OCI-LY1 (cell line): ENCODE measurements around the gene PABPC1L.

ENCODE experiments used
- H2AFZ ChIP-seq: fragments of 200-600 bp; sonication (generic), shearing (Covaris generic); 2 replicates; pipeline ENCODE4 v1.6.0; 2014; ENCODE audit warnings: antibody characterized with exemption, mild to moderate bottlenecking, low read length
- H3F3A ChIP-seq: fragments of 200-600 bp; sonication (generic), shearing (Covaris generic); 2 replicates; pipeline ENCODE4 v1.6.0; 2014; ENCODE audit warnings: mild to moderate bottlenecking, antibody characterized with exemption, low read length, moderate library complexity; ENCODE audit not compliant: insufficient read depth
- H3K27ac ChIP-seq: fragments of 200-600 bp; sonication (generic); 2 replicates; pipeline ENCODE4 v1.5.1; 2014; ENCODE audit warnings: low read length, mixed run types, mild to moderate bottlenecking, low read depth; ENCODE audit not compliant: poor library complexity, severe bottlenecking
- H3K27me3 ChIP-seq: fragments of 200-600 bp; sonication (generic); 2 replicates; pipeline ENCODE4 v1.6.0; 2014; ENCODE audit warnings: antibody characterized with exemption, mild to moderate bottlenecking, low read length, moderate library complexity; ENCODE audit not compliant: insufficient read depth
- H3K36me3 ChIP-seq: fragments of 200-600 bp; sonication (generic); 2 replicates; pipeline ENCODE4 v1.6.1; 2014; ENCODE audit warnings: mild to moderate bottlenecking, antibody characterized with exemption, low read length, moderate library complexity, mixed read lengths; ENCODE audit not compliant: insufficient read depth
- H3K4me1 ChIP-seq: fragments of 200-600 bp; sonication (generic); 2 replicates; pipeline ENCODE4 v1.5.1; 2014; ENCODE audit warnings: mild to moderate bottlenecking, low read length, moderate library complexity; ENCODE audit not compliant: insufficient read depth, severe bottlenecking
- H3K4me2 ChIP-seq: fragments of 200-600 bp; sonication (generic), shearing (Covaris generic); 2 replicates; pipeline ENCODE4 v1.6.1; 2014; ENCODE audit warnings: low read length
- H3K4me3 ChIP-seq: fragments of 200-600 bp; sonication (generic); 2 replicates; pipeline ENCODE4 v1.5.1; 2014; ENCODE audit warnings: low read length, low read depth, mild to moderate bottlenecking, mixed read lengths; ENCODE audit not compliant: poor library complexity, severe bottlenecking
- H3K79me2 ChIP-seq: fragments of 200-600 bp; shearing (Covaris generic); 2 replicates; pipeline ENCODE4 v1.6.1; 2016; ENCODE audit warnings: mixed run types, low read length, mixed read lengths; ENCODE audit not compliant: insufficient read depth
- H3K9ac ChIP-seq: fragments of 200-600 bp; sonication (generic), shearing (Covaris generic); 2 replicates; pipeline ENCODE4 v1.6.1; 2014; ENCODE audit warnings: mild to moderate bottlenecking, low read length, mixed read lengths
- H3K9me2 ChIP-seq: fragments of 200-600 bp; sonication (generic), shearing (Covaris generic); 2 replicates; pipeline ENCODE4 v1.6.1; 2014; ENCODE audit warnings: low read depth, mild to moderate bottlenecking, low read length, mixed read lengths
- H3K9me3 ChIP-seq: fragments of 200-600 bp; shearing (Covaris generic); 2 replicates; pipeline ENCODE4 v1.6.1; 2014; ENCODE audit warnings: low read length, mixed read lengths
- H4K20me1 ChIP-seq: fragments of 200-600 bp; sonication (generic), shearing (Covaris generic); 2 replicates; pipeline ENCODE4 v1.6.0; 2016; ENCODE audit warnings: mild to moderate bottlenecking, low read length; ENCODE audit not compliant: insufficient read depth
- EZH2 ChIP-seq: fragments of 200-600 bp; sonication (generic), shearing (Covaris generic); IDR thresholded peaks from 2 replicates; pipeline ENCODE4 v1.8.0; 2017; ENCODE audit warnings: borderline replicate concordance, mixed run types, mild to moderate bottlenecking, antibody characterized with exemption, low read length, moderate library complexity, mixed read lengths
- TF ChIP-seq, protein P1 (sequence below): fragments of 200-600 bp; sonication (generic), shearing (Covaris generic); IDR thresholded peaks from 2 replicates; pipeline ENCODE4 v1.5.1; 2017; ENCODE audit warnings: mild to moderate bottlenecking, antibody characterized with exemption, low read length, moderate library complexity, mixed read lengths

PABPC1L gene

DNA sequence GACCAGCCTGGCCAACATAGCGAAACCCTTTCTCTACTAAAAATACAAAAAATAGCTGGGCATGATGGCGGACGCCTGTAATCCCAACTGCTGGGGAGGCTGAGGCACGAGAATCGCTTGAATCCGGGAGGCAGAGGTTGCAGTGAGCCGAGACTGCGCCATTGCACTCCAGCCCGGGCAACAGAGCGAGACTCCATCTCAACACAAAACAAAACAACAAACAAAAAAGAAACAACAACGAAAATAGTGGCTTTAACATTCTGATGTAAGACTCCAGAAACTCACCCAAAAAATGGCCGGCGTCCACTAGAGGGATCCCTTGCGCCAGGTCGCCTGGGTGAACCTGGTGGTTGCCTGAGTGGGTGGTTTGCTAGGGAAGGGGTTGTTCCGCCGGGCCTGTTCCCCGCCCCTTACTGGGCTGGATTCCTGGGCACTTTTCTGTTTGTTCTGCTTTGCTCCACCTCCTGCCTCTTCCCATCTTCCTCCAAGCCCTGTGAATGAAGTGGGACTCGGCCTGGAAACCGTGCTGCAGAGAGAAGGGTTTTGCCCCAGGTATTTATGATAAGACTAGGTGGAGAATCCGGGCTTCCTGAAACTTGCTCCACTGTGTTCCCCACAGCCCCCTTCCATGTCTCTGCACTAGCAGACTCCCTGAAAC lies 1.5 kb downstream of the PABPC1L start:
- Histone ChIP-seq H3K4me3 (peak overlapping the region; percentile 81), H3K4me1 (peaks cover 19% of the 10 kb centered on the region), H3K79me2 (no peaks in the 10 kb centered on the region), H2AFZ (no peak overlapping the region), H3F3A (0 out of 2 replicates have a peak, but pooled peaks cover 4% of the 10 kb centered on the region), H3K27ac (no peak overlapping the region), H3K9me3 (no peaks in the 10 kb centered on the region), H3K36me3 (peaks cover 55% of the 10 kb centered on the region), H3K27me3 (no peaks in the 10 kb centered on the region), H3K9me2 (no peaks in the 10 kb centered on the region), H4K20me1 (no peaks in the 10 kb centered on the region), H3K9ac (peak overlapping the region; percentile 41; the same call in 1 of the 2 replicates), H3K4me2 (peak overlapping the region; percentile 97)
- no peak for TF ChIP-seq EZH2
- TF ChIP-seq, protein P1, sequence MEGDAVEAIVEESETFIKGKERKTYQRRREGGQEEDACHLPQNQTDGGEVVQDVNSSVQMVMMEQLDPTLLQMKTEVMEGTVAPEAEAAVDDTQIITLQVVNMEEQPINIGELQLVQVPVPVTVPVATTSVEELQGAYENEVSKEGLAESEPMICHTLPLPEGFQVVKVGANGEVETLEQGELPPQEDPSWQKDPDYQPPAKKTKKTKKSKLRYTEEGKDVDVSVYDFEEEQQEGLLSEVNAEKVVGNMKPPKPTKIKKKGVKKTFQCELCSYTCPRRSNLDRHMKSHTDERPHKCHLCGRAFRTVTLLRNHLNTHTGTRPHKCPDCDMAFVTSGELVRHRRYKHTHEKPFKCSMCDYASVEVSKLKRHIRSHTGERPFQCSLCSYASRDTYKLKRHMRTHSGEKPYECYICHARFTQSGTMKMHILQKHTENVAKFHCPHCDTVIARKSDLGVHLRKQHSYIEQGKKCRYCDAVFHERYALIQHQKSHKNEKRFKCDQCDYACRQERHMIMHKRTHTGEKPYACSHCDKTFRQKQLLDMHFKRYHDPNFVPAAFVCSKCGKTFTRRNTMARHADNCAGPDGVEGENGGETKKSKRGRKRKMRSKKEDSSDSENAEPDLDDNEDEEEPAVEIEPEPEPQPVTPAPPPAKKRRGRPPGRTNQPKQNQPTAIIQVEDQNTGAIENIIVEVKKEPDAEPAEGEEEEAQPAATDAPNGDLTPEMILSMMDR: peak; percentile 82

DNA sequence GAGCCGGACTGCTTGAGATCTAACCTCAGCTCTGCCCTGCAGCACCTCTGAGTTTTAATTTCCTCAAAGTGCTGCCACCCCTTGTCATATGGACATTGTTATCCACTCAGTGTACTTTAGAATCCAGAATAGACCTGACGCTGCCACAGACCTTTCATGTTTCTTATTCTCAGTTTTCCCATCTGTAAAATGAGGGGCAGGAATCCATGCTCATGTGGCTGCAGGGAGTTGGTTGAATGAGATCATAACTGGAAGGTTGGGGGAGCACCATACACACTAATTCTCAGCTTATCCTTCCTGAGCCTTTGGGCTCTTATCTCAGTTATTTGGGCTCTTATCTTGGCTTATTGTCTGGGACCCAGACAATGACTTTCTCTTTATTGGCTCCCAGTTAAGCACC lies 2.3 kb downstream of the PABPC1L start:
- H3K4me1 ChIP-seq: peaks cover 19% of the 10 kb centered on the region
- 0 out of 2 replicates have a peak, but pooled peaks cover 4% of the 10 kb centered on the region for H3F3A ChIP-seq
- H3K27ac ChIP-seq: no peak overlapping the region
- H4K20me1 ChIP-seq: no peaks in the 10 kb centered on the region
- no peak overlapping the region for H3K4me3 ChIP-seq
- H3K9me3 ChIP-seq: no peaks in the 10 kb centered on the region
- no peak overlapping the region for H3K9ac ChIP-seq
- no peaks in the 10 kb centered on the region for H3K27me3 ChIP-seq
- H2AFZ ChIP-seq: no peak overlapping the region
- TF ChIP-seq, protein P1: no peak
- H3K9me2 ChIP-seq: no peaks in the 10 kb centered on the region
- peaks cover 55% of the 10 kb centered on the region for H3K36me3 ChIP-seq
- no peak overlapping the region for H3K4me2 ChIP-seq
- no peaks in the 10 kb centered on the region for H3K79me2 ChIP-seq

DNA sequence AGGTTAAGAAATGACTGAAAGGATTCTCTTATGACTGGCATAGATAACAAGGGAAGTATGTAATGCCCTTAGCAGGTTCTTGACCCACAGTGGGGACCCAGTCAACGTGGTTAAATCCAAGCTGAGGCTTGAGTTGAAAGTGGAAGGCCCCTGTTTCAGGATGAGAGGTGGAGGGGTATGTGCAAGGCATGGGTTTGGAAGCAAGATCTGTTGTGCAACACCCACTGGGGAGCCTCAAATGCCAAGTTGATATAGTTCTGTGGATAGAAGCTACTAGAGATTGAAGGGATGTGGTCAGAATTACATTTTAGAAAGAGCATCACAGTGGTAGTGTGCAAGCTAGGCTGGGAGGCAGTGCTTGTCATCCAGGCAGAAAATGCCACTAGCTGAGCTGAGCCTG lies 5.1 kb downstream of the PABPC1L start:
- Histone ChIP-seq H3K9ac (no peak overlapping the region), H3K4me1 (peaks cover 11% of the 10 kb centered on the region), H3K27ac (no peak overlapping the region), H3K9me3 (no peaks in the 10 kb centered on the region), H3K9me2 (no peaks in the 10 kb centered on the region), H3F3A (no peaks in the 10 kb centered on the region), H3K36me3 (peaks cover 52% of the 10 kb centered on the region), H4K20me1 (no peaks in the 10 kb centered on the region), H3K4me3 (no peak overlapping the region), H2AFZ (no peak overlapping the region), H3K79me2 (no peaks in the 10 kb centered on the region), H3K4me2 (no peak overlapping the region), H3K27me3 (no peaks in the 10 kb centered on the region)
- TF ChIP-seq EZH2: no peak
- TF ChIP-seq, protein P1: no peak
